ENCODE results near the gene IMPACT.

The IMPACT gene

DNA sequence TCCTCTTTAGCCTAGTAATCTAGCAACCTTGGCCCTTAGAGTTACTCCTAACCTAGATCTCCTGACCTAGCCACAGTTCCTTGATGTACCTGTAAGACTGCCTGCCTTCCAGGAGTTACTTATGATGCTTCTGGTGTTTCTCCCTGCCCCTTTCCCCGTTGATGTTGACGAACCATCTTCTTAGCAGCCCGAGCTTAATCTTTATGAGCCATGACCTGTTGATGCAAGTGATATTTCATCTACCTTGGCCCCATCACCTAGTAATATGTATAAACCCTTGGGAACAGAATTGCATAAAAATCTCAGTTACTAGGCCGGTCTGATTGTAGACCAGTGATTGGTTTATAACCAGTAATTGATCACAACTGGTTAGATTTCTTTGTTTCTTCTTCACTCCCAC is 2.7 kb downstream of the IMPACT start:
- TF ChIP-seq, protein P1, sequence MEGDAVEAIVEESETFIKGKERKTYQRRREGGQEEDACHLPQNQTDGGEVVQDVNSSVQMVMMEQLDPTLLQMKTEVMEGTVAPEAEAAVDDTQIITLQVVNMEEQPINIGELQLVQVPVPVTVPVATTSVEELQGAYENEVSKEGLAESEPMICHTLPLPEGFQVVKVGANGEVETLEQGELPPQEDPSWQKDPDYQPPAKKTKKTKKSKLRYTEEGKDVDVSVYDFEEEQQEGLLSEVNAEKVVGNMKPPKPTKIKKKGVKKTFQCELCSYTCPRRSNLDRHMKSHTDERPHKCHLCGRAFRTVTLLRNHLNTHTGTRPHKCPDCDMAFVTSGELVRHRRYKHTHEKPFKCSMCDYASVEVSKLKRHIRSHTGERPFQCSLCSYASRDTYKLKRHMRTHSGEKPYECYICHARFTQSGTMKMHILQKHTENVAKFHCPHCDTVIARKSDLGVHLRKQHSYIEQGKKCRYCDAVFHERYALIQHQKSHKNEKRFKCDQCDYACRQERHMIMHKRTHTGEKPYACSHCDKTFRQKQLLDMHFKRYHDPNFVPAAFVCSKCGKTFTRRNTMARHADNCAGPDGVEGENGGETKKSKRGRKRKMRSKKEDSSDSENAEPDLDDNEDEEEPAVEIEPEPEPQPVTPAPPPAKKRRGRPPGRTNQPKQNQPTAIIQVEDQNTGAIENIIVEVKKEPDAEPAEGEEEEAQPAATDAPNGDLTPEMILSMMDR (IDR thresholded peaks at IDR 0.05; ENCODE audit: poor library complexity, severe bottlenecking): no peak
- Histone ChIP-seq H3K4me3 (ENCODE audit: severe bottlenecking) (no peak overlapping the region), H3K27ac (ENCODE audit: poor library complexity, severe bottlenecking) (no peak overlapping the region), H3K36me3 (ENCODE audit: low read depth) (peaks cover 47% of the 10 kb centered on the region), H3K27me3 (ENCODE audit: insufficient read depth, poor library complexity, severe bottlenecking) (no peaks in the 10 kb centered on the region), H3K9me3 (ENCODE audit: severe bottlenecking) (no peaks in the 10 kb centered on the region), H3K4me1 (ENCODE audit: insufficient read depth, poor library complexity, severe bottlenecking) (peaks cover 13% of the 10 kb centered on the region)
- DNase-seq (ENCODE audit: low spot score): no peak
- ATAC-seq (ENCODE audit: low read depth): no peak

DNA sequence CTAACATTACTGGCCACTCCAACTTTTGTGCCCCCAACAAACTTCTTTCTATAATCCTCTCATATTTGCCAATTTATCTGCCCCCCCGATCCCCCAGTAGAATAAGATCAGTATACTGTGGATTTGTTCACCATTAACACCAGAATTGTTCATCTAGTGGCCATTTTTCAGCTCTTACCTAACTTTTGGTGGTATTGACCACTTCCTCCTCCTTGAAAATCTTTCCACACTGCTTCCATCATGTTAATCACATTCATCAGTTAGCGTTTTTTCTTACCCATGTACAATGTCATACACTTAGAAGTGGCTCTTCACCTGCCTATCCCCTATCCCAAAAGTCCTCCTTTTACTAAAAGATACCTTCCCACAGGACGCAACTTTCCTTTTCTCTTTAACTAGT is 6.1 kb downstream of the IMPACT start:
- TF ChIP-seq, protein P1 (IDR thresholded peaks at IDR 0.05; ENCODE audit: poor library complexity, severe bottlenecking): no peak
- Histone ChIP-seq H3K36me3 (ENCODE audit: low read depth) (peaks cover 69% of the 10 kb centered on the region), H3K4me1 (ENCODE audit: insufficient read depth, poor library complexity, severe bottlenecking) (peaks cover 12% of the 10 kb centered on the region), H3K27ac (ENCODE audit: poor library complexity, severe bottlenecking) (no peak overlapping the region), H3K9me3 (ENCODE audit: severe bottlenecking) (no peaks in the 10 kb centered on the region), H3K4me3 (ENCODE audit: severe bottlenecking) (no peak overlapping the region), H3K27me3 (ENCODE audit: insufficient read depth, poor library complexity, severe bottlenecking) (no peaks in the 10 kb centered on the region)
- no peak for ATAC-seq (ENCODE audit: low read depth)
- no peak for DNase-seq (ENCODE audit: low spot score)

DNA sequence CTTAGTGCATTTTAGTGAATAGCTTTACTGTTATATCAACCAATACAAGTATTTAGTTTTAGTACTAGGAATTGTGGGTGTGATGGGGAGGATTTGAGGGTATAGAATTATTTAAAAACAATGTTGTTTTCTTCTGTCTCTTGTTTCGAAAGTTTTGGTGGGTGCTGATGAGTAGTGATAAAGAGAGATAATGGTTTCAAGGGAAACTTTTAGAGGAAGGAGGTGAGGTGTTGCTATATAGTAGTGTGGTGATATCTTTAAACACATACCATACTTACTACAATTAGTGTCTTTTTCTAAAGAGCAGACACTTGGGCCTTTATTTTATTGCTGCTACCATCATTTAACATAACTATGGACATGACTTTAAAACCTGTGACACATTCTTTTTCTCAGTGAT is 10.5 kb downstream of the IMPACT start:
- no peak for ATAC-seq (ENCODE audit: low read depth)
- no peaks in the 10 kb centered on the region for H3K27me3 ChIP-seq (ENCODE audit: insufficient read depth, poor library complexity, severe bottlenecking)
- H3K36me3 ChIP-seq (ENCODE audit: low read depth): peaks cover 71% of the 10 kb centered on the region
- no peak for DNase-seq (ENCODE audit: low spot score)
- no peaks in the 10 kb centered on the region for H3K4me1 ChIP-seq (ENCODE audit: insufficient read depth, poor library complexity, severe bottlenecking)
- H3K4me3 ChIP-seq (ENCODE audit: severe bottlenecking): no peak overlapping the region
- no peak overlapping the region for H3K27ac ChIP-seq (ENCODE audit: poor library complexity, severe bottlenecking)
- TF ChIP-seq, protein P1 (IDR thresholded peaks at IDR 0.05; ENCODE audit: poor library complexity, severe bottlenecking): no peak
- no peaks in the 10 kb centered on the region for H3K9me3 ChIP-seq (ENCODE audit: severe bottlenecking)

DNA sequence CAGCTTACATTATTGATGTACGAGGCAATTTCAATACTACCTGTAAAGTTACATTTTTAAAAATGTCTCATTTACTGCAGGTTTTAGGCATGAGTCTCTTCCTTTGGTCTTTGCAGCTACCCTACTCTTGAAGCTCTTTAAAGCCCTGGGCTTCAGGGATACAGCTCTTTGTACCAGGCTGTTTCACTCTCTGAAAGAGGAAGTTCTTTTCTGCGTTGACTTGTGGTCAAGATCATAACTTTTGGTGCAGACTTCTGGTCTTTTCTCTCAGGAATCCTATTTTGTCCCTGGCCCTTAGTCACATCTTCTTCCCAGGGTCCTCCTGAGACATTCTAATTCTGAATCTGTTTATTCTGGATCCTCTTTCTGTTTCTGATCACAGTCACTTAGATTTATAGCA is 17.4 kb downstream of the IMPACT start:
- ATAC-seq (ENCODE audit: low read depth) (no peak), DNase-seq (ENCODE audit: low spot score) (no peak)
- H3K4me3 ChIP-seq (ENCODE audit: severe bottlenecking): no peak overlapping the region
- no peaks in the 10 kb centered on the region for H3K4me1 ChIP-seq (ENCODE audit: insufficient read depth, poor library complexity, severe bottlenecking)
- H3K27ac ChIP-seq (ENCODE audit: poor library complexity, severe bottlenecking): no peak overlapping the region
- no peaks in the 10 kb centered on the region for H3K27me3 ChIP-seq (ENCODE audit: insufficient read depth, poor library complexity, severe bottlenecking)
- H3K36me3 ChIP-seq (ENCODE audit: low read depth): peaks cover 90% of the 10 kb centered on the region
- no peaks in the 10 kb centered on the region for H3K9me3 ChIP-seq (ENCODE audit: severe bottlenecking)
- TF ChIP-seq, protein P1 (IDR thresholded peaks at IDR 0.05; ENCODE audit: poor library complexity, severe bottlenecking): no peak

DNA sequence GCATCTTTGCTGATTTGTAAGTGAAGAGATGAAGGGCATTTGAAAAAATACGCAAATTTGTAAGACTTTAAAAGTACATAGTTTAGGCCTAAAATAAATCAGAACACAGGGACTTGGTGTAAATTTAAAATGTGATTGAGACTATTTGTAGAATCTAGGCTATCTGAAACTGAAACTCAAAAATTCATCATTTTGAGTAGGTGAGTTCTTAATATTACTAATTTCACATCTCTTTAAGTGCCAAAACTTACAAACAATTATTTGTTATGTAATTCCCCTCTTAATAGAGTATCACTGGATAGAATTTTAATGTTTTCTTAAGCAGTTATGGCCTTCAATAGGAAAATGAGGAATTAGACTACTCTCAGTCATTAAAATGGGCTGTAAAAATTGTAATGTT is 20.0 kb downstream of the IMPACT start:
- no peaks in the 10 kb centered on the region for H3K4me1 ChIP-seq (ENCODE audit: insufficient read depth, poor library complexity, severe bottlenecking)
- no peak for DNase-seq (ENCODE audit: low spot score)
- no peak overlapping the region for H3K27ac ChIP-seq (ENCODE audit: poor library complexity, severe bottlenecking)
- peaks cover 95% of the 10 kb centered on the region for H3K36me3 ChIP-seq (ENCODE audit: low read depth)
- TF ChIP-seq, protein P1 (IDR thresholded peaks at IDR 0.05; ENCODE audit: poor library complexity, severe bottlenecking): no peak
- no peak overlapping the region for H3K4me3 ChIP-seq (ENCODE audit: severe bottlenecking)
- no peaks in the 10 kb centered on the region for H3K27me3 ChIP-seq (ENCODE audit: insufficient read depth, poor library complexity, severe bottlenecking)
- H3K9me3 ChIP-seq (ENCODE audit: severe bottlenecking): no peaks in the 10 kb centered on the region
- no peak for ATAC-seq (ENCODE audit: low read depth)

Measured in RWPE2 (cell line).